ENCODE results near the gene UQCRHL.
A peak's percentile ranks its signal among the peaks of the same experiment; 100 is the strongest.

The UQCRHL gene

GRCh38 chr1:15799928-15800835, 7.3 kb downstream of the UQCRHL start (continued):
- TF ChIP-seq ZNF202 (tag by site-specific recombination; IDR thresholded peaks at IDR 0.05; ENCODE audit: borderline replicate concordance) = no peak
- no peak for TF ChIP-seq ZNF518A (tag by site-specific recombination; conservative IDR thresholded peaks at IDR 0.05; ENCODE audit: low read depth)
- no peak for TF ChIP-seq ELK4 (IDR thresholded peaks at IDR 0.05; ENCODE audit: borderline replicate concordance, low read depth, low read length)
- no peak for TF ChIP-seq ZNF169 (tag by site-specific recombination; IDR thresholded peaks at IDR 0.05)
- no peak for TF ChIP-seq SALL2 (tag by site-specific recombination; IDR thresholded peaks at IDR 0.05; ENCODE audit: borderline replicate concordance)
- TF ChIP-seq ZNF324 (tag by site-specific recombination; IDR thresholded peaks at IDR 0.05) = peak; percentile 37; the same call in 1 of the 2 replicates
- TF ChIP-seq ZNF416 (tag by site-specific recombination; IDR thresholded peaks at IDR 0.05) = no peak
- peak; percentile 89 for TF ChIP-seq ZBTB44 (tag by site-specific recombination; IDR thresholded peaks at IDR 0.05)
- TF ChIP-seq ZNF560 (tag by site-specific recombination; IDR thresholded peaks at IDR 0.05; ENCODE audit: borderline replicate concordance) = no peak
- TF ChIP-seq ZNF701 (tag by site-specific recombination; IDR thresholded peaks at IDR 0.05) = no peak
- peak; percentile 98 for TF ChIP-seq KLF17 (tag by site-specific recombination; IDR thresholded peaks at IDR 0.05)
- no peak for TF ChIP-seq ZNF266 (tag by site-specific recombination; IDR thresholded peaks at IDR 0.05; ENCODE audit: low read depth)
- TF ChIP-seq CTCF (tag by site-specific recombination; IDR thresholded peaks at IDR 0.05) = no peak
- peak; percentile 57; the same call in 1 of the 2 replicates for TF ChIP-seq ZNF394 (tag by site-specific recombination; IDR thresholded peaks at IDR 0.05; ENCODE audit: borderline replicate concordance)
- TF ChIP-seq ZNF184 (tag by site-specific recombination; IDR thresholded peaks at IDR 0.05) = no peak
- TF ChIP-seq ZNF843 (tag by site-specific recombination; IDR thresholded peaks at IDR 0.05) = no peak
- no peak for TF ChIP-seq ZNF624 (tag by site-specific recombination; IDR thresholded peaks at IDR 0.05)
- no peak for TF ChIP-seq ZNF670 (tag by site-specific recombination; IDR thresholded peaks at IDR 0.05; ENCODE audit: low read depth)
- no peak for TF ChIP-seq ZNF777 (tag by site-specific recombination; IDR thresholded peaks at IDR 0.05; ENCODE audit: borderline replicate concordance)
- TF ChIP-seq REPIN1 (tag by site-specific recombination; IDR thresholded peaks at IDR 0.05; ENCODE audit: low read depth) = no peak
- no peak; the same call in 1 of the 2 replicates for TF ChIP-seq BCL11B (tag by site-specific recombination; IDR thresholded peaks at IDR 0.05; ENCODE audit: low read depth)
- TF ChIP-seq ZBTB26 (tag by site-specific recombination; optimal IDR thresholded peaks at IDR 0.05) = peak; percentile 10
- no peak for TF ChIP-seq ZBTB1 (tag by site-specific recombination; IDR thresholded peaks at IDR 0.05)
- TF ChIP-seq RBAK (tag by site-specific recombination; IDR thresholded peaks at IDR 0.05) = no peak
- TF ChIP-seq SETDB1 (IDR thresholded peaks at IDR 0.05; ENCODE audit: insufficient read length, low read length) = no peak
- peak; percentile 93 for TF ChIP-seq WT1 (tag by site-specific recombination; IDR thresholded peaks at IDR 0.05)
- TF ChIP-seq SCRT1 (tag by site-specific recombination; IDR thresholded peaks at IDR 0.05; ENCODE audit: borderline replicate concordance) = no peak

Measured in HEK293 (cell line).